Stimulated activated CD4-positive, alpha-beta T cell treated with anti-CD3 and anti-CD28 coated beads, Interleukin-2, amount 100 ng/mL, for 48 hours (primary cell): ENCODE data around the gene SPOCK2.
A peak's percentile ranks its signal among the peaks of the same experiment; 100 is the strongest.

Experiments
- DNase-seq, 2 donors: peaks; one replicate each; pipeline ENCODE4 v3.0.0-alpha.2; 2020

SPOCK2 gene

DNA sequence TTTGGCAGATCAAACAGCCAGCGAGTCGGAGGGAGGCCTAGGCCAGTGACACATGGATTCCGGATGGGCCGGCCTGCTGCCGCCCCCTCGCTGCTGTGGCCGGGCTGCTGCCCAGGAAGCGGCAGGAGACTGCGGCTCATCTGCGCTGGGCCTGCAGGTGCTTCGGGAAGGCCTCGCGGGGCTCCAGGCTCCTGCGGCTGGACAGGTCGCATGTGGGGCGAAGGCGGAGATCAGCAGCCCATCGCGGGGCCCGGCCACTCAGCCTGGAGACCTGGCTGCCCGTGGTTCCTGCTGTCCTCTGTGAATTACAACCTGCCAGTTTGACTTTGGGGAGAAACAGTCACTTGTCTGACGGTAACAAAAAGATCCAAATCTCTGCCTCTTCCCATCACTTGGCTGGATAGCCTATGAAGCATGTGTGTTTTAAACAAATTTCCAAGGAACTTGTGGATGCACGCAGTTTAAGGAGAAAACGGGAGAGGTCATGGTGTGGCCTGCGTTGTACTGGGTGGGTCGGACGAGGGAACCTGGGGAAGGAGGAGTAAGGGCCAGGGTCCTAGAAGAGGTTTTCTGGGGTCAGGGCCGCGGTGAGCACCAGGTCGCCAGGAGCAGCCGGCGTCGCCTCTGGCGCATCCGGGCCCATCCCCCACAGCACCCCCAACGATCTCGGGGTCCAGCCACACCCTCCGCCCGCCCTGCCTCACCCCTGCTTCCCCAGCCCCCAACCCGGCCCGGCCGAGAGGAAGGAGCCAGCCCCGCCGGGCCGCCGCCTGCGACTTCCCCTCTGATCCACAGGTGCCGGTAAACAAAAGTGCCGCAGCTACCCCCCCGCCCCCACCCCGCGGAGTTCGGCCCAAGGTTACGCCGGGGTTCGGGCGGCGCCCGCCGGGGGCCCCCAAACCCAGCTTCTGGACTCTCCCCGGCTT is 1.6 kb downstream of the SPOCK2 start:
- DNase-seq: peak in 1 of 2 donors; percentile 39

DNA sequence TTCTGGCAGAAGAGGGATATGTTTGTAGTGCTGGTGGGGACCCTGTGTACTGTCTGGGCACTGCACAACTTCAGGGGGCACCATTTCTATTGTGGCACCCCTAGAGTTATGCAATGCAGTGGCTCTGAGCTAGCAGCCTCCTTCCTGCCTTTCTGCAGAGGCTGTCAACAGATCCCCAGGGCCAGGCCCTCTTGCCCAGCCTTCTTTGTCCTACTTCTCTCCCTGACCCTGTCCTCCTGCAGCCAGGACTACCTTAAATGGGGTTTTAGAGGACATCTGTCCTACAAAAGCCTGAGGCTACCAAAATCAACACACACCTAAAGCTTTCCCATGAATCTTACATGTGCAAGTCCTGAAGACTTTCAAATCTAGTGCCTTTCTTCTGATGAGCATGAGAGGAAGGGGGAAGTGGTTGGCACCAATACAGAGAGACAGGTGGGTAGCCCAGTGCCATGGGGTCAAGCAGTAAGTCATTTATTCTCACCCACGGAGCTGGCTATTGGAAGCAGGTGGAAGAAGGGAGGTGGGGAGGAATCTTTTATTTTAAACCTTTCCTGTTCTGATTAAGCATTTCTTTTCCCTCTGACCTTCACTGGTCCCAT is 2.4 kb downstream of the SPOCK2 start:
- DNase-seq: no peak

DNA sequence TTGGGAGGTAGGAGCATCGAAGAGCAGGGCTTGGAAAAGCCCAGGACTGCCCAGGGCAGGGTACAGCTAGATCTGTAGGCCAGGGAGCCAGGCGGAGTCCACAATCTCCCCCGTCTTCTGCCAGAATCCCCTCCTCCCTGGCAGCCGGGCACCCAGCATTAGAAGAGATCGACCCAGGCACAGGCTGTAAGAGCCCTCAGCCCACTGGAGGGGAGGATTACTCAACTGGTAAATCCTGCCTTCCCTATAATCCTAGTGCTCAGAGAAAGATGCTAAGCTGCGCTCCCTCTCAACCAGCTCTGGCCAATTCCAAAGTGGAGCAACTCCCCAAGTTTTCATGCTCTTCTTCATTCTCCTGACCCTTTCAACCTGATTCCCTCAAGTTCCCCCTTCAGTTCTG is 3.2 kb downstream of the SPOCK2 start:
- no peak for DNase-seq

DNA sequence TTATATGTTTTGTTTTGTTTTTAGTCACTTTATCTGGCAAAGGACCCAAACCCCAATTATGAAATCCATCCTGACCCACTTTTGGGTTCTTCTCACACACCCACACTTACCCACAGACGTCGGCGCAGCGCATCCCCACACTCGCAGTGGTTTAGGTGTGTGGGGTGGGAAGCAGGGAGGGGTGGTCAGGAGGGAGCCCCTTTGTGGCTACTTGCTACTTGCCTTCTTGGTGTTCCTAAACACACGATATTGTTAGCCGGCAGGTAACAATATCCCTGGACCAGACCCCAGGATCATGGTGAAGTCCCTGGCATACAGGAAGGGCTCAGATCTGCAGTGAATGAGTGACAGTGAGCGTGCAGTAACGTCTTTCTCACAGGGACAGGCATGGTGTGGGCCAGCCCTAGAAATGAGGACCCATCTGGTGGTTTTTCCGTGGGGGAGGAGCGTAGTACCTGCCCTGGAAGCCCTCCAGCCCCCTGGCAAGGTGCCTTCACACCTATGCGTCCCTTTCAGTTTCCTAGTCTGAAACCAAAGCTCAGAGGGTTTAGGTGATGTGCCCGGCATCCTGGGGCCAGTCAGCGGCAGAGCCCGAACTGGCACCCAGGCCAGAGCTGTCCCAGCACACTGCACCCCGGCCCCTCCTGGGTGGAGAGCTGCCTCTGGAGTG is 4.4 kb downstream of the SPOCK2 start:
- peak; percentile 48 to 51 for DNase-seq

DNA sequence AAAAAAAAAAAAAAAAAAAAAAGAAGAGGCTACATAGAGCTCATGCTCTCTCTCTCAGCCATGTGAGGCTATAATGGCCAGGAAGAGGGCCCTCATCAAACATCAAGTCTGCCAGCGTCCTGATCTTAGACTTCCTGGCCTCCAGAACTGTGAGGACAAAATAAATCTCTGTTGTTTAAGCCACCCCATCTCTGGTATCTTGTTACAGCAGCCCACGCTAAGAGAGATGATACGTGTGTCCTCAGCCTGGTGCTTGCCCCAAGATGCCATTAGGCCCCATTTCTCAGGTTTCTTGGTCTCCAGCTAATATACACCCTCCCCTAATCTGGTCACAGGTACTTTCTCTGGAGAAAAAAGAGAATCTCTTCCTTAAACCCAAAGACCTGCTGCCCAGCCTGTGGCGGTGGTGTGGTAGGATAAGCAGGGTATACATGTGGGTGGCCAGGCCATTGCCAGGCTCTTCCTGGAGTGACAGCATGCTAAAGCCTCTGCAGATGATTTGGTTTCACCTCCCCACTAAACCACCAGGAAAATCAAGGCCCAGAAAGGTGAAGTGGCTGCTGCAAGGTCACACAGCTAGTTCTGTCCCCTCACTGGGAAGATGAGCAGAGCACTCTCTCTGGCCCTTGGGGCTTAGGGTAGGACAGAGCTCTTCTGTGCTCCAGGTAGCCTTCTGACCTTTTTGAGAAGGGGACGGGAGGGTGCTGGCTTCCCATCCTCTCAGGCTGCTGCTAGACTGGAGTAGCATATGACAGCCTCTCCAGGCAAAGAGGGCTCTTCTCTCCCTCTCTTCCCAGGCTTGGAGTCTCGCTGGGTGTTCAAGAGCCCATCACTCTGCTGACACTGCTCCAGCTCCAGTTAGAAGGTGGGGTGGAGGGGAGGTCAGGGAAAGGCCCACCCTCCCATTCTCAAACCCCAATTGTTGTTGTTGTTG is 5.2 kb downstream of the SPOCK2 start:
- DNase-seq: no peak

DNA sequence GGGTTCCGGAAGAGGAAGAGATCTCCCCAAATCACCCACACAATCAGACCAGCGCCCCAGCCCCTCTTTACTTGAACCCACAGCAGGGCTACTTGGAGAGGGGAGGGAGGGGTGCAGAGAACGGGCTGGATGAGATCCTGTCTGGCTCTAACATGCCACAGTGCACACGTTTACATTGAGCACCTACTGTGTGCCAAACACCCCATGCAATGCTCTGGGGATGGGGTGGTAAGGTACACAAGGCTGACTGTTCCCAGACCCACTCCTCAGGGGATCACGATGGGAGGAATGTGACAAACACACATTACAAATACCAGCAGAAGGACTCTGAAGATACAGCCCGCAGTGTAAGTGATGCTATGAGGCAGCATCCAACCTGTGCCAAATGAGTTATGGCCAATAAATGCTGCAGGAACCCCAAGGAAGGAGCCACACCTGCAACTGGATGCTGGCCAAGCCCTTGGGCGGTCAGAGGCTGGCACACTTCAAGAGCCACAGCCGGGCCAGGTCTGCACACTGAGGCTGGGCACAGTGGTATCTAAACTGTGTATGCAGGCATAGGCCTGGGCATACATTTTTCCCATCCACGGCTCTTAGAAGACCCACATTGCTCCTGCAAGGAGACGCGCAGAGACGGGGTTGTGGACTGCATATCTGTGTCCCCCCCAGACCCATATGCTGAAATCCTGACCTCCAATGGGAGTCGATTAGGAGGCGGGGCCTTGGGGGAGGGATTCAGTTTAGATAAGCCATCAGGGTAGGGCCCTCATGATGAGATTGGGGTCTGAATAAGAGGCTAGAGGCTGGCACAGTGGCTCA is 6.4 kb downstream of the SPOCK2 start:
- no peak for DNase-seq

DNA sequence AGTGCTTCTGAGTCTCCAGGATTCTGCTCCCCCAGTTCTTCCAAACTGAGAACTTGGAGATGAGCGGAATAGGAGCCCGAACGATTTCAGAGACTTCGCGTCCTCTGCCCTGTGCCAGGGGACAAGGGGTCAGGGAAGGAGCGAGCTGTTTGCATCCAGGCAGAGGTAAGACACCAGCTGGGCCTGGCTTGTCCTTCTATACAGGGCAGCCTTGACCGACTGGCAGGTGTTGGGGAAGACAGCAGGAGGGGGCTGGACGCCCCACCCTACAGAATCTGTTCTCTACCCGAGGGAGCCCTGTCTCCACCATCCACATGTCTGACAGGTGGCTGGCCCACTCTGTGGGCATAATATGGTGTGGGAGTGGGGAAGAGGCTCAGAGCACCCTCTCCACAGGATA is 7.1 kb downstream of the SPOCK2 start:
- no peak for DNase-seq

DNA sequence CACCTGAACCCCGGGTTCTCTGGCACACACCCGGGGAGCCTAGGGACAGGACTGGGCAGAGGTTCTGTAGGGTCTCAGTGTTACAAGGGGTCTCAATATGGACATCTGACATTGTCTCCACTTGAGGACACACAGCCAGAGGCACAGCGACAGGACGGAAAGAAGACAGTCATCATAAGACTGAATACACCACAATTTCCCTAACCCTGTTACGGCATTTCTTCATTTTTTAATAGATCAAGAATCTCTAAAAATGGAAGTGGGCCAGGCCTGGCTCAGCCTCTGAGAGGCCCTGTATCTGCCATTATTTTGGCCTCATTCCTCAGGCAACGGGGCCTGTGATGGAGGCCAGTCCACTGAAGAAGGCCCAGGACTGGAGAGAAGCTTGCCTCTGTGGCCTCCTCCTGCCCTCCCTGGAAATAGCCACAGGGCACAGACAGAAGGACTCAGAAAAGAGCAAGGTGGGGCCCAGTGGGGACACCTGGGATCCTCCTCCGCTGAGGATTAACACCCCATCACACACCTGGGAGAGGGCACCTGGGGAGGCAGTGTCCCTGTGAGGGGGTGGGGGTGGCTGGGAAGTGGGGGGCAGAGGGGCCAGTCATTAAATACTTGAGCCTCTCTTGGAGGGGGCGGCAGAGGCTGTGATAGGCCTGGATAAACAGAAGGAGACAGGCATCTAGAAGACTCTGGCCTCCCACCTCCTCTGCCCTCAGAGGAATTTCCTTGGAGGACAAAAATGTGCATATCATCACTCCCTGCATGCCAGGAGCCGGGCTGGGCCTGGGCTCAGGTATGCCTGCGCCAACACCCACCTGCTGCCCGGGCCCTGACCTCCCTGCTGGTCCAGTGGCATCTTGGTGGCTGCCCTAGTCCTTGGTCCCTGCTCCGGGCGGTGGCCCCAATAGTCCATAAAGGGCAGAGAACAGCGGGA is 8.0 kb downstream of the SPOCK2 start:
- DNase-seq: no peak

DNA sequence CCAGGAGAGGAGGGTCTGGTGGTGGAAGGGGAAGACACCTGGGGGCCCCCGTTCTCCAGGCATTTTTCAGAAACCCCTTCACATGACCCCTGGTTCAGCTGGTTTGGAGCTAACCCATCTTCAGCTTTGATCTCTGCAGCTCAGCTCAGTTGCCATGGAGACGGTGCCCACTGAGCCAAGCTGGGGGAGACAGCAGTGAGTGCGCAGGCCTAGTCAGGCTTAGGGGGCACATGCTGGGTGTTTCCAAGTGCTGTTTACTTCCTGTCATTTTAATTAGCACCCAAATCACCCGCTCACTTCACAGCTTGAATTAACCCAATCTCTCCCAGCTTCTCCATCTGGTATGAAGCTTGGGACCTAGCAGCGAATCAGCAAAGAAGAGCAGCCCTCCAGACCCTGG is 9.0 kb downstream of the SPOCK2 start:
- no peak for DNase-seq

DNA sequence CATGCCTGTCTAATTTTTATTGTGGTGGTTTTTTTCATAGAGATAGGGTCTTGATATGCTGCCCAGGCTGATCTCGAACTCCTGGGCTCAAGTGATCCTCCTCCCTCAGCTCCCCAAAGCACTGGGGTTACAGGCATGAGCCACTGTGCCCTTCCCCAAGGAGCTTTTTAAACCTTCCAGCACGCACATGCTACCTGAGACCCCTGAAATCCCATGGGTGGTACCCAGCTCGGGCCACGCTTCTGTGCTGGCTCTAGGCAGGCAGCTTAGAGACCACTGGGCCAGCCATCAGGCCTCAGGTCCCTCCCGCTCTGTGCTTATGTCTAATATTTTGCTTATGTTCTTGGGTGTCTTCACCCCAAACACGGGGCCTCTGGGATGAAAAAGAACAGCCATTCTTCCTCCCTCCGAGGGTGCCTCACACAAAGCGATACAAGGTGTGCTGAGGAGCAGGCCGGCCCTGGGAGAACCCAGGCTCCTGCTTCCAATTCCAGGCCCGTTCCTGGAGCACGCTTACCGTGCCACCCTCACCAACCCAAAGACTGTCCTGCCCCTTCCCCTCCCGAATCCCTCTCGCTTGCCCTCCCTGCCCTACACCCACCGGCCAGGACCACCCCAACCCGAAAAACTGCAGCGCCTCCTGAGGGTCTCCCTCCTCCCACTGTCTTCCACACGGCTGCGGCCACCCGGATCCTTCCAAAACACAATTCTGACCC is 10.9 kb downstream of the SPOCK2 start:
- DNase-seq: no peak

DNA sequence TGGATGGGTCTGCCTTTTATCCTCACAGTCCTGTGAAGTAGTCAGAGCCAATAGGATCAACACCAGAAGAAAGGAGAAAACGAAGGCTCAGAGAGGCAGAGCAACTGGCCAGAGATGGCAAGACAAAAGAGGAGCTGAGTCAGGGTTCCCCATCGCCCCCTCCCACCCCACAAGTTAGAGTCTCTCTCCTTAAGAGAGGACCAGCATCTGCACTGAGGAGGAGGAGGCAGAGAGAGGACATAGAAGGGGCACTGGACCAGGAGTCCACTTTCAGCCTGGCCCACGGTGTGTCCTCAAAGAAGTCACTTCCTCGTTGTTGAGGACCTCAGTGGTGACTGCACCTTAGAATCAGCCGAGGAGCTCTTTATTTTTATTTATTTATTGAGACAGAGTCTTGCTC is 11.6 kb downstream of the SPOCK2 start:
- DNase-seq: no peak

DNA sequence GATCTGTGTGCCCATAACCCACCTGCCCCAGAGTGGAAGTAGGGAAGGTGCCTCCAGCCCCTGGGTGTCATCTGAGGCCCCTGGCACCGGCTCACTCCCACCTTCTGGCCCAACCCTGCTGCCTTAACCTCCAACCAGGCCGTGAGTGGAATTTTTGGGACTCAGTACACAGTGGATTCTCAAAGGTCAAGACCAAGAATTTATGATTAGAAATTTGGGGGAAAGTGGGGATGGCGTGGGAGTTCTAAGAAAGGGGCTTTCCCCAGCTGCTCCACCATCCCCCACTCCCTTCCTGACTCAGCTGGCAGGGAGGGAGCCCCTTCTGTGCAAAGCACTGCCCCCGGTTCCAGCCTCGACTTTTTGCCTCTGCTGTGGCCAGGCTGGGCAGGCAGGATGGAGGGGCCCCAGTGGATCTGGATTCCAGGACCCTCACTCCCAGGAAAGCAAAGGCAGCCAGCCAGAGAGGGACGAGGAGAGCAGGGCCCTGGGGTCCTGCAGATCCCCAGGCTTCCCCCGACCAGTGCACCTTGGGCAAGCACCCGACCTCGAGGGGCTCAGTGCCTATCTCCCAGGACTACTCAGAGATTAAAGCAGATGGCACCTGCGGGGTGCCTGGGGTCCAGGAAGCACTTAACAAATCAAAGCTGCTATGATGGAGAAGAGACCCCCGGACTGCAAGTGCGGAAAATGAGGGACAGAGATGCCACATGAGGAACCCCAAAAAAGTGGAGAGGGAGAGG is 12.8 kb downstream of the SPOCK2 start:
- no peak for DNase-seq

DNA sequence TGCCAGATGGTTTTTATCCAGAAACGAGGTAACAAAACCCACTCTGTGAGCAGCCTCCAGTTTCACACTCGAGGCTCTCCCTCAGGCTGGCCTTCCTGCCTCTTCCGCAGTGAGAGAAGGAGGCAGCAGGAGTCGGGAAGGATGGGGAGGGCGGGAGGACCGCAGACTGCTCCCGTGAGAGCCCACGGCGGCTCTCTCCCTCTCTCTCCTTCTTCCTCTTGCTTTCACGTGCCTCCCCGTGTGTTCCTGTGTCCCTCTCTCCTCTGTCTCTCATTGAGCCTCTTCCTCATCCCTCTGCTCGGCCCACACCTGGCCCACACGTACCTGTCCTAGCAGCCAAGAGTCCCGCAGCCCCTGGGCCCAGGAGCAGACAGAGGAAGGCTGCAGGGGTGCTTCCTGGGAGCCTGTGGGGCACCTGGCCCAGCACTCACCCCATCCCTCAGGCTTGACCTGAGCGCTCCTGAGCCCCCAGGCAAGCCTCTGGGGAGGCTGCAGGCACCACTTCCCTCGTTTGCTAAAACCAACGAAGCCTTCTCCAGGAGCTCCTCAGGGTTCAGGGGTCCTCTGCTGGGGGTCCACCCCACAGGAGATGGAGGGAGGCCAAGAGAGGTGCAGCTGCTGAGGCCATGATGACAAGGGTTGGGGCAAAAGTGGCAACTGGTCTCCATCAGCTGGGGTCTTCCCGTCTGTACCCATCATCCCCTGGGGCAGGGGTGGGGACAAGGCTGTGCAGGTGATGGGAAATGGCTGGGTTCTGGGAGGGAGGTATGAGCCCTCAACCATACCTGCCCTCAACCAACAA is 13.6 kb downstream of the SPOCK2 start:
- no peak for DNase-seq

DNA sequence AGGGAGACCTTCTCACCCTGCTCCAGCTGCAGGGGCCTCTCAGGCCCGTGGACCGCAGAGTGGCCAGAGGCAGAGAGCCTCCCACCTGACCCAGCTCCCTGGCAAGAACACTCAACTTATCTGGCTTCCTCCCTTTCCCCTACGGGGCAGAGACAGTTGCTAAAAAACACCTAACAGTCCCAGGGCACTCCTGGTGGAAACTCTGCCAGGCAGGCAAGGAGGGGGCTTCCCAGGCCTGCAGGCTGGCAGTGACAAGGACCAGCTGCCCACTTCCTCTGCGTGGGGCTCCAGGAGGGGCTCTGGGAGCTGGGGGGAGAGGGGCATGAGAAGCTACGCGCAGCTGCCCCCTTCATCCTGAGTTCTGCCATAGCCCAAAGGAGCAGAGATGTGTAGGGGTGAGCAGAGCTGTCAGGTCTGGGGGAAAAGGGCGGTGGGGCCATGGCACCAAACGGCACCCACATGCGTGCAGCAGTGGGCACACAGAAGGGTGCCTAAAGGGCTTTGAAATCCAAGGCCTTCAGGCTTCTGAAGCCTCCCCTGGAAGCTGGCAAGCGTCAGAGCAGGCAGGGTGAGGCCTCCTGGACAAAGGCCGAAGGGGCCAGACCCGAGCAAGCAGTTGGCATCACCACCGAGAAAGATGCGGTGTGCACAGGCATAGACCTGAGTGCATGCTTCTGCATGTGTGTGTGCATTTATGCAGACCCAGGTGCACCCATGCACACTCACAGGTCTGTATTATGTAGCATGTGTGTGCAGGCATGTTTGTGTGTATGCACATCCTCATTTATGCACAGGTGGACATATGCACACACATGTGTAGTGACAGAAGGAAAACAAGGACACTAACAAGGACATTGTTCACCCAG is 14.4 kb downstream of the SPOCK2 start:
- DNase-seq: no peak

DNA sequence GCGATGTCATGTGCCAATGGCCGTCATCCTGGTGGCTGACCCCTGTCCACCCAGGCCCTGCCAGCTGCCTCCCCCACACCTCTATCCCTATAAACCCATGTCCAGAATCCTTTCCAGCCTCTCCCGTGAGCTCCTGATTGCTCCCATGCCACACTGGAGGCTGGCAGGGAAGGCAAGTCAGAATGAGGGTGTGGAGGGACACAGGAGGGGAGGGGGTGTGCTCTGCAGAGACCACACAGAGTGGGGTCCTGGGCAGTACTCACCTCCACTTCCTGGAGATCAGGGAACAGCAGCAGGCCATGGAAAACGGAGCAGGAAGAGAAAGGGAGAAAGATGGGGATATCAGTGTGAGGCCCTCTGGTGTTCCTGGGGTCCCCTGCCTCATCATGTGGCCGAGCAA is 15.7 kb downstream of the SPOCK2 start:
- DNase-seq: no peak

DNA sequence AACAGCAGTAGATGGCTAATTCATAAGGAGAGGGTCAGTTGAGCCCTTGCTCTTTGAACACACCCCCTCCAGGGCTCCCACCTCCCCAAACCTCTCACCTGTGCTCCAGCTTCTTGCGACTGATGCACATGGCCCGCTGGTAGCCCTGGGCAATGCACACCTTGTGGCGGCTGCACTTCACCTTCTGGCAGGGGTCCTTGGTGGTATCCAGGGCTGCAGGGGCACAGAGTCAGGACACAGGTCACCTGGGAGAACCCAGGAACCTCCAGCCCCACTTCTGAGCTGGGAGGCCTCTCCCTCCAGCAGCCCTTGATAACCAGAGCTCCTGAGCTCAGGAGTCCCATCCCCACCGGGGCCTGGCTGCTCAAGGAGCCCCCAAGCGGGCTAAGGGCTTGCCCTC is 16.3 kb downstream of the SPOCK2 start:
- no peak for DNase-seq

DNA sequence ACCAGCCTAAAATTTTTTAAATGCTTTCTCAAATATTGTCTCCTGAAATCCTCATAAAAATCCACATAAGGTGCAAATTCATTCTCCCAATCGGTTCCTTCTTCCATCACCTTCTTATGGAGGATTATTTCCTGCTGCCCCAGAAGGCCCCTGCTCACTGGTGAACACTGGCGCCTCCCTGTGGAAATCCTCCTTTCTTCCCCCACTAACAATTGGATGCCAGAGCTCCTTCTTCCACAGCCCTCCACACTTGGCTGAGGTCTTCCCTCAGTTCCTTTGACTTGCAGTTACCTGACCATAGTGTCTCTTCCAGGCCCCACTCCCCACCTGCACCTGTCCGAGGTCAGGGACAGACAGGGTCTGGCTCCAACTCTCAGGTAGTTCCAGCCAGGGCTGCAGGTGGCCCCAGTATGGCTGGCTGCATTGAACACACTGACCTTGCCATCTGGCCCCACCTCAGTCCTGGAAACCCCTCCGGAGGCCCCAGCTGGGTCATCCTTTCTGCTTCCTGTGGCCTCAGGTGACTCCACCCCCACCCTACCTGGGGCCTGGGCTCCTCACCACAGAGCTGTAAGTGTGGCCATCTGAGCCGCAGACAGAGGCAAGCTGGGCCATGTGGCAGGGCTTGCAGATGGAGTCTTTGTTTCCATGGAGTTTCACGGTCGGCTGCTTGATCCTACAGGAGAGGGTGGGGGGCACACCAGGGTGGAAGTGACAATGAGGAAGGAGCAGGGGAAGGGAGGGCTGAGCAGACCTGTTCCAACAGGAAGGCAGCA is 18.4 kb downstream of the SPOCK2 start:
- no peak for DNase-seq
